ENCODE results near the gene SPNS3. TPM values are rescaled to one million over a fixed set of nuclear protein-coding genes. Genes with fewer than 3 reads are reported as not detected.

Gene SPNS3
- total and polyA plus RNA-seq, 9 of the 15 experiments (the other 6 are each of a cell fraction or from before 2014, with no cell fraction given): not detected

DNA sequence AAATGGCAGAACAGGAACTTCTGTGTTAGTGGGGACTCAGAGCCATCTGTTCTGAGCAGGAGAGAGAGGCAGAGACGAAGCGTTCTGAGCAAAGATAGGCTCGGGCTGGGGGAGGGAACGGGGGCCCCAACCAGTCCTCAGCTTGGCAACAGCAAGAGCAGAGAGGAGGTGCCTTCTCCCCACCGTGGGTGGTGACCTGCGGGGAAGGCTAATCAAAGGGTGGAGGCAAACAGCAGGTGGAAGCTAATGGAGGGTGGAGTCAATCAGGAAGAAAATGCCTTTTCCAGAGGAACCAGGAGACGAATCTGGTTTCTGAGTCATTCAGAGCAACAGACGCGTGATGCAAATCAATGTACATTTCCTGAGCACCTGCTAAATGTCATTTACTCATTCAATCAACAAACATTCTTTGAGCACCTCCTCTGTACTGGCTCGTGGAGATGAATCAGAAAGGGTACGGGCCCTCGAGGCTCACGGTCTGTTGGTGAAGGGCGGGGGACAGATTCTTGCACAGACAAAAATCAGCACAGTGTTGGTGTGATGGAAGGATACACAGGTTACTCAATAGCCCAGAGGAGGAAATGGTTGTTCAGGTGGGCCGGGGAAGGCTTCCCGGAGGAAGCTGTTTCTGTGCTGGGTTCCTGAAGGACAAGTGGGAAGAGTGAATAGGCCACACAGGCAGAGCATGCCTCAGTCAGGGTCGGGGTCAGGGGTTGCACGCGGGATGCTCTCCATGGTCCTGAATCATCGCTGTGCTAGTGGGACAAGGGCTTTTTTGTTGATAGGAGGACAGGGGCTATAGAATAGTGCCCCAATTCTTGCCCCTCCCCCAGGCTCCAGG is 59.2 kb downstream of the SPNS3 start (continued):
- no peak for TF ChIP-seq NR4A1 (CRISPR knock-in tag; IDR thresholded peaks at IDR 0.05)
- TF ChIP-seq NR4A1 (tag; IDR thresholded peaks at IDR 0.05): no peak
- TF ChIP-seq, protein P1, sequence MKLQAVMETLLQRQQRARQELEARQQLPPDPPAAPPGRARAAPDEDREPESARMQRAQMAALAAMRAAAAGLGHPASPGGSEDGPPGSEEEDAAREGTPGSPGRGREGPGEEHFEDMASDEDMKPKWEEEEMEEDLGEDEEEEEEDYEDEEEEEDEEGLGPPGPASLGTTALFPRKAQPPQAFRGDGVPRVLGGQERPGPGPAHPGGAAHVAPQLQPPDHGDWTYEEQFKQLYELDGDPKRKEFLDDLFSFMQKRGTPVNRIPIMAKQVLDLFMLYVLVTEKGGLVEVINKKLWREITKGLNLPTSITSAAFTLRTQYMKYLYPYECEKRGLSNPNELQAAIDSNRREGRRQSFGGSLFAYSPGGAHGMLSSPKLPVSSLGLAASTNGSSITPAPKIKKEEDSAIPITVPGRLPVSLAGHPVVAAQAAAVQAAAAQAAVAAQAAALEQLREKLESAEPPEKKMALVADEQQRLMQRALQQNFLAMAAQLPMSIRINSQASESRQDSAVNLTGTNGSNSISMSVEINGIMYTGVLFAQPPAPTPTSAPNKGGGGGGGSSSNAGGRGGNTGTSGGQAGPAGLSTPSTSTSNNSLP (IDR thresholded peaks at IDR 0.05; ENCODE audit: borderline replicate concordance, low read depth, low read length): no peak
- TF ChIP-seq NFIX (CRISPR knock-in tag; IDR thresholded peaks at IDR 0.05; ENCODE audit: low read depth): no peak
- TF ChIP-seq, protein P2, sequence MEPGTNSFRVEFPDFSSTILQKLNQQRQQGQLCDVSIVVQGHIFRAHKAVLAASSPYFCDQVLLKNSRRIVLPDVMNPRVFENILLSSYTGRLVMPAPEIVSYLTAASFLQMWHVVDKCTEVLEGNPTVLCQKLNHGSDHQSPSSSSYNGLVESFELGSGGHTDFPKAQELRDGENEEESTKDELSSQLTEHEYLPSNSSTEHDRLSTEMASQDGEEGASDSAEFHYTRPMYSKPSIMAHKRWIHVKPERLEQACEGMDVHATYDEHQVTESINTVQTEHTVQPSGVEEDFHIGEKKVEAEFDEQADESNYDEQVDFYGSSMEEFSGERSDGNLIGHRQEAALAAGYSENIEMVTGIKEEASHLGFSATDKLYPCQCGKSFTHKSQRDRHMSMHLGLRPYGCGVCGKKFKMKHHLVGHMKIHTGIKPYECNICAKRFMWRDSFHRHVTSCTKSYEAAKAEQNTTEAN (CRISPR knock-in tag; IDR thresholded peaks at IDR 0.05): no peak
- no peak for TF ChIP-seq MCM7 (IDR thresholded peaks at IDR 0.05)
- no peak for TF ChIP-seq ZNF696 (CRISPR knock-in tag; conservative IDR thresholded peaks at IDR 0.05)
- TF ChIP-seq, protein P3, sequence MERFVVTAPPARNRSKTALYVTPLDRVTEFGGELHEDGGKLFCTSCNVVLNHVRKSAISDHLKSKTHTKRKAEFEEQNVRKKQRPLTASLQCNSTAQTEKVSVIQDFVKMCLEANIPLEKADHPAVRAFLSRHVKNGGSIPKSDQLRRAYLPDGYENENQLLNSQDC (CRISPR knock-in tag; IDR thresholded peaks at IDR 0.05): no peak
- TF ChIP-seq, protein P4, sequence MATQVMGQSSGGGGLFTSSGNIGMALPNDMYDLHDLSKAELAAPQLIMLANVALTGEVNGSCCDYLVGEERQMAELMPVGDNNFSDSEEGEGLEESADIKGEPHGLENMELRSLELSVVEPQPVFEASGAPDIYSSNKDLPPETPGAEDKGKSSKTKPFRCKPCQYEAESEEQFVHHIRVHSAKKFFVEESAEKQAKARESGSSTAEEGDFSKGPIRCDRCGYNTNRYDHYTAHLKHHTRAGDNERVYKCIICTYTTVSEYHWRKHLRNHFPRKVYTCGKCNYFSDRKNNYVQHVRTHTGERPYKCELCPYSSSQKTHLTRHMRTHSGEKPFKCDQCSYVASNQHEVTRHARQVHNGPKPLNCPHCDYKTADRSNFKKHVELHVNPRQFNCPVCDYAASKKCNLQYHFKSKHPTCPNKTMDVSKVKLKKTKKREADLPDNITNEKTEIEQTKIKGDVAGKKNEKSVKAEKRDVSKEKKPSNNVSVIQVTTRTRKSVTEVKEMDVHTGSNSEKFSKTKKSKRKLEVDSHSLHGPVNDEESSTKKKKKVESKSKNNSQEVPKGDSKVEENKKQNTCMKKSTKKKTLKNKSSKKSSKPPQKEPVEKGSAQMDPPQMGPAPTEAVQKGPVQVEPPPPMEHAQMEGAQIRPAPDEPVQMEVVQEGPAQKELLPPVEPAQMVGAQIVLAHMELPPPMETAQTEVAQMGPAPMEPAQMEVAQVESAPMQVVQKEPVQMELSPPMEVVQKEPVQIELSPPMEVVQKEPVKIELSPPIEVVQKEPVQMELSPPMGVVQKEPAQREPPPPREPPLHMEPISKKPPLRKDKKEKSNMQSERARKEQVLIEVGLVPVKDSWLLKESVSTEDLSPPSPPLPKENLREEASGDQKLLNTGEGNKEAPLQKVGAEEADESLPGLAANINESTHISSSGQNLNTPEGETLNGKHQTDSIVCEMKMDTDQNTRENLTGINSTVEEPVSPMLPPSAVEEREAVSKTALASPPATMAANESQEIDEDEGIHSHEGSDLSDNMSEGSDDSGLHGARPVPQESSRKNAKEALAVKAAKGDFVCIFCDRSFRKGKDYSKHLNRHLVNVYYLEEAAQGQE (IDR thresholded peaks at IDR 0.05; ENCODE audit: borderline replicate concordance): peak; percentile 99
- TF ChIP-seq, protein P4 (CRISPR knock-in tag; IDR thresholded peaks at IDR 0.05; ENCODE audit: low read depth): peak; percentile 95
- TF ChIP-seq, protein P5, sequence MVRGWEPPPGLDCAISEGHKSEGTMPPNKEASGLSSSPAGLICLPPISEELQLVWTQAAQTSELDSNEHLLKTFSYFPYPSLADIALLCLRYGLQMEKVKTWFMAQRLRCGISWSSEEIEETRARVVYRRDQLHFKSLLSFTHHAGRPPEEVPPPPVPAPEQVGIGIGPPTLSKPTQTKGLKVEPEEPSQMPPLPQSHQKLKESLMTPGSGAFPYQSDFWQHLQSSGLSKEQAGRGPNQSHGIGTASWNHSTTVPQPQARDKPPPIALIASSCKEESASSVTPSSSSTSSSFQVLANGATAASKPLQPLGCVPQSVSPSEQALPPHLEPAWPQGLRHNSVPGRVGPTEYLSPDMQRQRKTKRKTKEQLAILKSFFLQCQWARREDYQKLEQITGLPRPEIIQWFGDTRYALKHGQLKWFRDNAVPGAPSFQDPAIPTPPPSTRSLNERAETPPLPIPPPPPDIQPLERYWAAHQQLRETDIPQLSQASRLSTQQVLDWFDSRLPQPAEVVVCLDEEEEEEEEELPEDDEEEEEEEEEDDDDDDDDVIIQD (CRISPR knock-in tag; IDR thresholded peaks at IDR 0.05): no peak
- TF ChIP-seq FOXK1 (CRISPR knock-in tag; IDR thresholded peaks at IDR 0.05; ENCODE audit: borderline replicate concordance): no peak
- TF ChIP-seq EHMT2 (IDR thresholded peaks at IDR 0.05): peak; percentile 98
- 0 out of 4 replicates have a peak, but pooled peaks of 1 of the 2 experiments have one; percentile 30 for TF ChIP-seq SIN3A (IDR thresholded peaks at IDR 0.05; ENCODE audit: borderline replicate concordance in 2 of 2, control insufficient read depth in 1 of 2, low read depth in 2 of 2, low read length in 2 of 2)

Measured in K562 (cell line).